ENCODE data around the gene UBE2F.

The UBE2F gene

GRCh38 chr2:238080518-238080917 lies 113.7 kb downstream of the UBE2F start:
- no peak for DNase-seq (ENCODE audit: low read depth, low spot score)

DNA sequence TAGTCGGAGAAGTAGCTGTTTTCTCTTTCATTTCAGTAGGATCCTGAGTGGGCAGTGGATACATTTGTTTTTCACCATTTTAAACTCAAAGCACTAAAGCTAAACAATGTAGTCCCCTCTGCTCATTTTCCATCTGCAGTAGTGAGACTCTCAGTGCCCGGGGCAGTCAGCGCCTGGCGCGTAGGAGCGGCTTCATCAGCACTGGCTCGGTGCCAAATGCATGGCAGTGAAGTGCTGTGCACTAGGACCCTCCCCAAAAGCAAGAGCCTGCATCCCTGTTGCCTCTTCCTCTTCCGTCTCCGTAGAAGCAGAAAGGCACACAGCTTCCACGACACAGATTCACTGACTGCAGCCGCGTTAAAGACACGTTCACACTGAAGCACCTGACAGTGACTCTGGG lies 114.3 kb downstream of the UBE2F start:
- no peak for DNase-seq (ENCODE audit: low read depth, low spot score)

DNA sequence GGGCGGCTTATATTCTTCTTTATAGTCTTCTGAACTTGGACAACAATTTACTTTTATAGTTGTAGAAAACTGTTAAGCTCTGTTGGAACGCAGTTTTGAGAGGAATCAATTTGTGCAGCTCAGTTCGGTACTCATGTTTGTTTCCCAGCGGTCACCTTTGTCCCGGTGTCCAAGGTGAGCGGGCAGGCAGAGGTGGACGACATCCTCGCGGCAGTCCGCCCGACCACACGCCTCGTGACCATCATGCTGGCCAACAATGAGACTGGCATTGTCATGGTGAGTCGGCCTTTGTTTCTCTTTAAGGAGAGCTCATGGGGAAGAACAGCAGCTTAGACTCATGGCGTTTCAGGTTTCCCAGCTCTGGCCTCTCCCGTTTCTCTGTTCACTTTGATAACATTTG lies 114.7 kb downstream of the UBE2F start:
- DNase-seq (ENCODE audit: low read depth, low spot score): no peak

- no peak for DNase-seq (ENCODE audit: low read depth, low spot score)
These were observed 115.3 kb downstream of the UBE2F start for GRCh38 chr2:238082151-238082550.

DNA sequence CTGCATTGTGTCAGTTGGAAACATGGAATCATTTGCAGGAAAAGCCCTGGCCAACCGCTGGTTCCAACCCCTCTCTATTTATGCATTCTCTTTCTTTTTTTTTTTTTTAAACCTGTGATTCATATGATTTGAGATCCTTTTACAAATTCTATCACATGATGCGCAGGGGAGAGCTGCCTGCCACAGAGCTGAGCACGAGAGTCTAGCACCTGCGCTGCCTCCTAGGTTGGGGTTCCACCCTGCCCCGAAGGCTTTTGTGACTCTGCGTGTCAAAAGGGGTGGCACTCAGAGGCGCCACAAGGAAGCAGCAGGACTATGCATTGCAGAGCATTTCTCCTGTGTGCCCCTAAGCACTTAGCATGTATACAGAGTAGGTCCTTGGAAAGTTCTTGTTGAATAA lies 116.0 kb downstream of the UBE2F start:
- DNase-seq (ENCODE audit: low read depth, low spot score): no peak

- DNase-seq (ENCODE audit: low read depth, low spot score): no peak
These were observed 117.1 kb downstream of the UBE2F start for GRCh38 chr2:238083919-238084318.

- no peak for DNase-seq (ENCODE audit: low read depth, low spot score)
These were observed 117.9 kb downstream of the UBE2F start for GRCh38 chr2:238084761-238085160.

GRCh38 chr2:238085899-238086298 lies 119.1 kb downstream of the UBE2F start:
- no peak for DNase-seq (ENCODE audit: low read depth, low spot score)

DNA sequence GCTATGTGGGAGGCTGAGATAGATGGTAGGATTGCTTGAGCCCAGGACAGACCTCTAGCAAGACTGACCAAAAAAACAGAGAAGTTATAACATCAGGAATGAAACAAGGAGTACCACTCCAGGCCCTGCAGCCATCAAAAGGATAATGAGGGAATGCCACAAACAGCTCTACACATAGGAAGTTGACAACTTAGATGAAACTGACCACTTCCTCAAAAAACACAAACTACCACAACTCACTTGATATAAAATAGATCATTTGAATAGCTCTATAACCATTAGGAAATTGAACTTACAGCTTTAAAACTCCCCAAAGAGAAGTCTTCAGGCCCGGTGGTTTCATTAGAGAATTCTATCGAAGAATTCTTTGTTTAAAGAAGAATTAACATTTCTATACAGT lies 120.4 kb downstream of the UBE2F start:
- no peak for DNase-seq (ENCODE audit: low read depth, low spot score)

- no peak for DNase-seq (ENCODE audit: low read depth, low spot score)
These were observed 124.1 kb downstream of the UBE2F start for GRCh38 chr2:238090887-238091286.

DNA sequence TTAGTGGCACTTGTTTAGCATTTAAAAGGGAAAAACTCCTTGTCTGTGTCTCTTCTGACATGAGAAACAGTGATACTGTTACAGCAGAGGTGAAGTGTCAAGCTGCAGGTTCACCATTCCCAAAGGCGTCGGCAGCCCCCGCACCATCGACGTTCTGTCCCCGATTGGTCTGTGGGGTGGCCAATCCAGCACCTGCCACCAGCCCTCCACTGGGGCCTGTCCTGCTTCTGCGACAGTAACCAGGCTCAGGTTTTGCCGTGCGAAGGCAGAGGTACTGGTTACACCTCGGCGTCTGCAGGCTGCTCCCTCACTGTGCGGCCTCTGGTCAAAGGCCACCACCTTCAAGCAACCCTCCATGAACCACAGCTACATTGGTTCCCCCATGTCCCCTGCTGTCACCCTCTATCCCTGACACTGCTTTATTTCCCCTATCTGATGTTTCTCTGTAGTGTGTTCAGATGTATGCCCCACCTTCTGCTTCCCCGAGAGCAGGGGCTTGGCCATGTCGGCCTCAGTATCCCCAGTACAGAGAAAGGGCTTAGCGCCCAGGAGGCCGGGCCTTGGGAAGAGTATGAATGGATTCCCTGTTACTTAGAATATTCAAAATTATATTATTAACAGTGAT lies 124.7 kb downstream of the UBE2F start:
- no peak for DNase-seq (ENCODE audit: low read depth, low spot score)

Measured in activated CD4-positive, CD25-positive, alpha-beta regulatory T cell treated with anti-CD3 and anti-CD28 coated beads, Interleukin-2, amount 50 U/mL, for 16 hours (primary cell).